NCI-H128 (cell line): ENCODE data around the gene CDH5.

Experiments
- DNase-seq: peaks from one replicate; lab custom pipeline; 2025; ENCODE audit not compliant: unreplicated experiment; lab: John Stamatoyannopoulos, UW

CDH5 gene

DNA sequence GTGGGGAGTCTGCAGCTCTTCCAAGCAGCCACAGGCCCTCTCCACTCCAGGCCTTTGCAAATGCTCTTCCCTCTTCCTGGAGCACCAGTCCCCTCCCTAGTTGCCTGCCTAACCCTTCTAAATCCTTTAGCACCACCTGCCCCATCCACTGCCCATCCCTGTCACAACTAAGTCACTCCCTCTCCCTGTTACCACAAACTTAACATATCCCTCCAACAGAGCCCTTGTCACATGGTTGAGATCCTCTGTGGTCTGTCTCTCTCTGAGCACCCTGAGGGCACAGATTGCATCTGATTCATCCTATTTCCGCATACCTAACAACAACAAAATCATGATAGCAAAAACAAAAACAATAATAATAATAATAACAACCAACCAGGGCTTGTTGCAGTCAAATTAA, 49.6 kb downstream of the CDH5 start:
- no peak for DNase-seq

DNA sequence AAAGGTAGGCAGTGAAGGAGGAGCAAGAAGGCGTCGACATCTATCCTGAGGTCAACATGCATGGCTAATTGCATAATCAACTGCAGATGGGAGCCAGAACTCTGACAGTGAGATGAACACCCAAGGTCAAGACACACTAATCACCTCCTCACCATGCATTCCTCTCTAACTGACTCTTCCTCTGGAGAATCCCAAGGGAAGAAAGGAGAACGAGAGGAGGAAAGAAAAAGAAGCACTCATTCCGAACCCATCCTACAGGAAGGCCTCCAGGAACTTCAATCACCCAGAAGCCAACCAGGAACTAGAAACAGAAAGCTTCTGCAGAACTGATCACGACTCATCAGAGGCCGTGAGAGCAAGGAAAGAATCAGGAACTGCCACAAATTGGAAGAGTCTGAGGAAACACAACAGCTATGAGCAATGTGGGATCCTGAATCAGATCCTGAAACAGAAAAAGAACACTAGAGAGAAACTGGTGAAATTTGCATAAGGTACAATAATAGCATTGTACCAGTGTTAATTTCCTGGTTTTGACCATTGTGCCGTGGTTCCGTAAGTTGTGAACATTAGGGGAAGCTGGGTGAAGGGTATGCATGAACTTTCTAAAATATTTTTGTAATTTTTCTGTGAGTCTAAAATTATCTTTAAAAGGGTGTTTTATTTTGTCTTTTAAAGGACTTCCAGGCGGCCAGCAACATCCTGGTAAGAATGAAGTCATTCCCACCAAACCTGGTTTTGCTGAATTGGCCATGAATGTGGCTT, 50.6 kb downstream of the CDH5 start:
- DNase-seq = no peak

DNA sequence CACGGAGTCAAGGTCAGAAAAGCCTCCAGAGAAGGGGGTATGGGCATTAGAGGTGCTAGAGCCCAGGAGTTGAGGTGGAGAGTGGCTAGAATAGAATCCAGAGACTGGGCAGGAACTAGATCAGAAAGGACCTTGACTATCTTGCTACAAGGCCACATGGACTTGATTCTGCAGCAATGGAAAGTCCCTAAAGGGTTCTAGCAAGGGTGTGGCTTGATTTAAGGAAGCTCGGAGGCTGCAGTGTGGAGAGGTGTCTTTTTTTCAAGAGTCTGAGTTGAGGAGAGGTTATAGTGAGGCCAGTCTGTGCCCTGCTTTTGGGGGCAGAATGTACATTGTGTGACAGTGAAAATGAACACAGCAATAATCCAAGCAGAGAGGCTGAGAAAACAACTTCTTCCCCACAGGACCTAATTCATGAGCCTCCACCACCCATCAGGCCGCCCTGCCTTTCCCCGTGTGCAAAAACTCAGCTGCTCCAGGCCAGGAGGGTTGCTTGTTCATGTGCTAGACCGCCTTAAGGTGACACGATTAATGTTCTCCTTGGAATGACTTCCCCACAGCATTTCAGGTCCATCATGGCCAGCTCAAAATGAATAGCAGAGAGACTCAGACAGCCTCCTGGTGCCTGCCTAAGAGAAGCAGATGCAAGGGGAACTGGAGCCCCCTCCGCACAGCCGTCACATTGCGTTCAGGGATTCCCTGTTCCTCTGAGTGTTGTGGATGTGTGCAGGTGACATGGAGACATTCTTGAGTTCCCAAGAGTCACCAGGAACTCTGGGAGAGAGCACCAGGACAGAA, 51.9 kb downstream of the CDH5 start:
- DNase-seq = no peak

DNA sequence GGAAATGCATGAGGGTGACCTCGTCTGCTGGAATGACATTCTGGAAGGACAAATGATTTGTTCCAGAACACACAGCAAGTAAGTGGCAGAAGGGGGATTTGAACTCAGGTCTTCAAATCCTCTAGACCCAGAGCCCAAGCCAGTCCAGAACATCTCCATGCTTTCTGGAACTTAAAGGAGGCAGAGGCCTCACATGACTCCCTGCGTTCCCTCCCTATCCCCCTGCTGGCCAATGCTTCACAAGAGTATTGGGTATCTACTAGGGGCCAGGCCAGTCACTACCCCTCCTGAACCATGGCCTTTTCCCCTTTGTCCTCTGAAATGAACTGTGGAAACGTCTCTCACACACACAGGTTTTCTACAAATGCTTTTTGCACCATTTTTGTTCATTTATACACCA, 53.0 kb downstream of the CDH5 start:
- no peak for DNase-seq

DNA sequence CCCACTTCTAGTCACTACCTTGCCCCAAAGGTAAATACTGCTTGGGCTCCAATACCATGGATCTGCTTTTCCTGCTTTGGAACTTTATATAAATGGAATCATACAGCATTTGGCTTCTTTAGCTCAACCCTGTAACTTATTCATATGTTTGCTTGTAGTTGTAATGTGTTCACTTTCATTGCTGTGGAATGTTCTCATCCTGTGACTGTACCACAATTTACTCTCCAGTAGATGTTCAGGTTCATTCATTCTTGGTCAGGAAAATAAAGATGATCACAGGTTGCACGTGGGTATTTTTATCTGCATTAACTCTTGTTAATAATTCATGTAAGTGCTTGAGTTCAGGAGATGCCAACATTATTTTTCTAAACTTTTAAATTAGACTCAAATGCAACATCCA, 53.9 kb downstream of the CDH5 start:
- no peak for DNase-seq

DNA sequence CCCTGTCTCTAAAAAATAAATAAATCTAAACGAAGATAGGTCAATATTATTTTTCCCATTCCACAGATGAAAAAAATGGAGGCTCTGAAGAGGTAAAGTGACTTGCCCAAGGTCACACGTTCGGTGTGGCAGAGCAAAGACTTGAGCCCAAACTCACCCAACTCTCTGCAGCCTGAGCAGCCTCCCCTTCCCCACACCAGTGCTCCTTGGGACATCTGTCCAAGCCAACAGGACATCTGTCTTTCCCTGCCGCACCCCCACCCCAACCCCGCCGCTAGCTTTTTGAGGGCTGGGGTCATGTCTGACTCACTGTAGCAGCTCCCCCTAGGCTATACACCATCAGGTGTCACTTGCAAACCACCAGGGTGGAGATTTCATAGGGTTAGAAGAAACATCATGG, 55.4 kb downstream of the CDH5 start:
- DNase-seq = no peak

DNA sequence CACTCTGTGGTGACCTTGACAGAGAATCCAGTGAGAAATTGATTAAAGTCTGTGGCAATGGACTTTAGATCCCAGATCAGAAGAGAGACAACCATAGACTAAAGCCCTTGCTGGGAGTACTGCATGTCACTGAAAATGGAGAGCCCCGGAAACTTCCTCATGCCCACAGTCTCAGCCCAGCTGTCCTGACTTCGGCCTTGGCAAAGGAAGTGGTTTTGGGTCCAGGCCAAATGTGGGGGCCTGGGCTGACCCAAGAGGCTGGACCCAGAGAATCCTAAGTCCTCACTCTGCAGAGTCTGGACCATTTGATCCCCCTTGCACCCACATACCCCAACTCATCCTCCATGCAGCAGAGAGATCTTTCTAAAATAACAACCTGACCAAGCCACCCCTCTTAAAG, 55.9 kb downstream of the CDH5 start:
- no peak for DNase-seq

DNA sequence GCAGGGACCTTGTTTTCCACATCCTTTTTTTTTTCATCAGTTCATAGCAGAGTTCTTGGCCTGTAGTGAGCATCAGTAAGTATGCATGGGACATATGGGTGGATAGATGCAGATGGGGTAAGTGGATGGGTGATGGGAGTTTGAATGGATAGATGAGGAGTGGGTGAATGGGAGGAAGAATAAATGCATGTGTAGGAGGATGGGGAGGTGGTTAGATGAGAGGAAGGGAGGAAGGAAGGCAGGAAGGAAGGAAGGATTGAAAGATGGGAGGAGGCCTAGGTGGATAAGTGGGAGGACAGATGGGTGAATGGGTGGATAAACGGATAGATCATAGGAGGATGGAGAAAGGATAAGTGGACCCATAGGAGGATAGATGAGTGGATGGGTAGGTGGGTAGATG, 56.7 kb downstream of the CDH5 start:
- no peak for DNase-seq

DNA sequence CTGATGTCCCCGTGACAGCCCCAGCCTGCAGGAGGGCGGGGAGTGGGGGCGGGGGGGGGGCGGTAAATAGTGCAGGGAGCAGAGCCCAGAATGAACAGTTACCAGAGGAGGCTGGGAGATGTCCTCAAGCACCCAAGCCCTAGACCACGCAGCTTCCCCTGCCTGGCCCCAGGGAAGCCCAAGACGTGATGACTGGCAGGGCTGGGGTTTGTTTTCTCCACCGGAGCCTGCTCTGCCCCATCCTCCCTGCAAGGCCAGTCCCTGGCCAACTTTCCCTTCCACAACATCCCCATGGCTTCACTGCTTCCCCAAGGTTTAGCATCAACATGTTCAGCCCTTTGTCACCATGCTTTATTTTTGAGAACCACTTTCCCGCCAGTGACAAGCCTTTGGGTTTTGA, 59.2 kb downstream of the CDH5 start:
- no peak for DNase-seq

DNA sequence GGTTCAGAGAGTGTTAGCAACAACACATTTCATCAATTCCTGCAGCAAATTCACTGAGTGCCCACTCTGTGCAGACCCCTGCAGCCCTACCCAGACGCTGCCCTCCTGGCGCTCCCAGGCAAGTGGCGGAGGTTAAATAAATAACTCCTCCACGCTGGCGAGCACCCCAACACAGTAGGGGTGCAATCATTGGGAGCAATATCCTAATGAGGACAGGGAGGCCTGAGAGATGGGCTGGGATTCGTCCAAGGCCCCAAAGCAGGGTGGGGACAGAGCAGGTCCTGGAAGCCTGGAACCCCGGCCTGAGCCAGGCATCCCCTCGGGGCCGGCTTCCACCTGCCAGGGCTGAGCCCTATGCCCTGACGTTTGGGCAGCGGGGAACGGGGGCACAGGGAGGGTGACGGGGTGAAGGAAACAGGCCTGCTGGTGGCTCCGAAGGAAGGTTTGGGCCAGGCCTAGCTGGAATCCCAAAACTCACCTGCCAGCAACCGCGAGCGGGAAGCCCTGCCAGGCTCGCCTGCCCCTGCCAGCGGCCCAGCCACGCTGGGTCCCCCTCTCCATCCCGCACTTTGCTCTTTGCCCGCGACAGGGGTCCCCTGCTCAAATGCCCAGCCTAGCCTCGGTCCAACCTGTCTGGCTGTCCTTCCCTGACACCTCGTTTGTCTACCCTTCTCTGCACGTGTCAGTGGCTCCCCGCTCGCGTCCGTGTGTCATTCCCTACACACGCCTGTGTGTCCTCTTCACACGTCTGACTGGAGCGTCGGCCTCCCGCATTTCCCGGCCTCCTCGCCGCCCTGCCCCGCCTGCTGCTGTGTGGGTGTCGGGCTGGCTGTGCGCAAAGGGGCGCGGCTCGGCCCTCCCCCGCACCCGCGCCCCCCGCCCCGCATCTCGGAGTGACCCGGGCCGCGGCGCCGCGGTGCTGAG, 59.9 kb downstream of the CDH5 start:
- DNase-seq = no peak

DNA sequence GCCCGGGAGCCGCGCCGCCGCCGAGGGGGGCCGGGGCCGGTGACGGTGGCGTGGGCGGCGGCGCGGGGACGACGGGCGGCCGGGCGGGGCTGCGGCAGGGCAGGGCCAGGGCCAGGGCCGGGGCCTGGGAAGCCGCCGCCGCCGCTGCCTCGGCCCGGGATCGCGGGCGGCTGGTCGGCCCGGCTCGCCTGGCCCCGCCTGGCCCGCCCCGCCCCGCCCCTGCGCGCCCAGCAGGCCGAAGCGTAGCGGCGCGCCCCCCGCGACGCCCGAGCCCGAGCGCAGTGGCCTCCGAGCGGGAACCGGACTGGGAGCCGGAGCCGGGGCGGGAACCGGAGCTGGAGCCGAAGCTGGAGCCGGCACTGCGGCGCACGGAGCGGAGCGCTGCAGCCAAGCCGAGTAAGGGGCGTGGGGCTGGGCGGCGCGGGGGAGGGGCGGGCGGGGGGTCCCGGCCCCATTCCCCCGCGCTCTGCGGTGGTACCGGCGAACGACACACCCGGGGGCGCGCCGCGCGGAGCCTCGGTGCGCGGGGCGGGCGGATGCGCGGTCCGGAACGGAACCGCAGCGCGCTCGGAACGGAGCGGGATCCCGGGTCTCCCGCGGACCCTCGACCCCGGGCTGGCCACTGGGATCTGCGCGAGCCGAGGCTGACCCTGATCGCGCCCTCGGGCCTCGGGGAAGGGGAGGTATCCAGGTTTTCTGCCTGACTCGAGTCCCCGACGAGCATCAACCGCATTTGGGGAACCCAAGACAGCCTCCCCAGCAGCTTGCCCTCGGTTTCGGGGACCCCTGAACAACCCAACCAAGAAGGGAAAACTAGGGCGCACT, 60.8 kb downstream of the CDH5 start, which contains the start of gene BEAN1:
TSS of gene BEAN1 (plus strand) at position 260 of the 825 bp plus-strand sequence. CDS start 10,382 bp downstream, outside the sequence.
- no peak for DNase-seq

DNA sequence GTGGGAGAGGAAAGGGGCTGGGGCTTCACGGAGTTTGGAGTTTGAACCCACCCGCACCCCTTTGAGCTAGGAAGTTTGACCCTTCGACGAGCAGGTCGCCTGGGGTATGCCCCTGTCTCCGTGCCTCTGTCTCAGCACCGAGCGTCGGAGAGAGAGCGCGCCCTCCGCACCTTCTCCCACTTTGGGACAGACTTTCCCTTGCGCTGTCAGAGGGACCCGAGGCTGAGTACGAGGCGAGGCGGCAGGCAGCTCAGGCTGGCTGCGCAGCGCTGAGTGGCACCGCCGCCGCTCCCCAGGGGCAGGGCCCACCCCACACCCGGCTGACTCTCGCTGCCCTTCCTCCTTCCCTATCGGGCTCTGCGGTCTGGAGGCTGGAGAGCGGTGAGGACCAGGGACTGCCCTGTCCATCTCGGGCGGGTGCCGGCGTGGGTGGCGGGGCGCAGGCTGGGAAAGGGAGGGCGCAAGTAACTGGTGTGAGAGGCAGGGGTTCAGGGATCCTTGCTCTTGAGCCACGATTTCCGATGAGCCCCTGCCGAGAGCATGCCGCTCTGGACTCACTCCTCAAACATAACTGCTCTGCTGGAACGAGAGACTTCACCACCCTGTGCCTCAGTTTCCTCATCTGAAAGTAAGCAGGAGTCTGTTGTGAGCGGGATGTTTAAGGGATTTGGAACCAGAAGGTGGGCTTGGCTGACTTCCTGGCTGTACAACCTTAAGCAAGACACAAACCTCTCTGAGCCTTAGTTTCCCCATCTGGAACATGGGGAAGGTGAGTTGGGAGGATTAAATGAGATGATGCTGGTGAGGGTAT, 61.6 kb downstream of the CDH5 start:
- no peak for DNase-seq

DNA sequence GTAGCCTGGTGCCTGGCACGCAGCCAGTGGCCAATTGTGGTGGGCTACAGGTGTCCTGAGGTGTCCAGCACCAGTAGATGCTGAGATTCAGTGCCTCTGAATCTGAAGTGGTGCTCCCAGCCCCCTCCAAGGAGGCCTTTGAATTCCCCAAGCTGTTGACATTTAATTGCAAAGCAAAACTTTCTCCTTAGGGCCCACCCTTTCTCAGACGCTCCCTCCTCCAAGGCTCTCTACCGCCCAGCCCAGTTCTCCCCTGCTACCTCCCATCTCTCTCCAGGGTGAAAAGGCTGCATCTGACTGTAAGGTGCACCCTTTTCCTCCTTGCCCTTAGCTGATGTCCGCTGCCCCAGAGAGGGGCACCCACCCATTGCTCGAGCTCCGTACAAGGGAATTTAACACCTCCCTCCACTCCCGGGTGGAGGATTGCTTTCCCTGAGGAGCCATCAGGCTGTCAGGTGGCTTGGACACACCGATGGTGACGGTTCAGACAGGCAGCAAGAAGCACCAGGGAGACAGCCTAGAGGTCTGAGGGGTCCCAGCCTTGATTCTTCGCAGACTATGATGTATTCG, 62.3 kb downstream of the CDH5 start:
- no peak for DNase-seq

DNA sequence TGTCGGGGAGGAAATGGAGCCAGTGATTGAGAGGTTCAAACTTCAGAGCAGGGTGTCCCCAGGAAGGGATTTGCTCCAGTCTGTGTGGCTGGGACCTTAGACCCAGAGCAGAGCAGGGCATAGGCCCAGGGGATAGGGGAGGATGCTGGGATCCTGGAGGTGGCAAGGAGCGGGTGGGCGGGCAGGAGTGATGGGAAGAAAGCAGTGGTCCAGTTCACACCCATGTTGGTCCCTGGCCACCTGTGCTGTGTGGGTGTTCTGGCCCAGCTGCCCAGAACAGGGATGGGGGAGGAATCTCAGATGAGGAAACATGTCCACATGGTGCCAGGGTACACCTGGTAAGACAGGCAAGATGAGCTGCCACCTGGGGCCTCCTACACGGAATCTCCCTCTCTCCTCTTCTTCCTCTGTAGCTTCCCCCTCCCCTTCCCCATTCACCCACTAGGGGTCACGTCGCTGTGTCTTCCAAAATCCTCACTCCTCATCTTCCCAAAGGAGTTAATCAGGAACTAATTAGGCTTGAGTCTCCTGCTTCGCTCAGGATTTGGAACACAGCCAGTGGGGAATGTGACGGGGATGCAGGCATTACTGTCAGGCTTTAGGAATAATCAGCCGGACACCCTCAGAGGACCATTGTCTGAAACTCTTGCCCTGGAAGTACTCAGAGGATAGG, 62.9 kb downstream of the CDH5 start:
- no peak for DNase-seq

DNA sequence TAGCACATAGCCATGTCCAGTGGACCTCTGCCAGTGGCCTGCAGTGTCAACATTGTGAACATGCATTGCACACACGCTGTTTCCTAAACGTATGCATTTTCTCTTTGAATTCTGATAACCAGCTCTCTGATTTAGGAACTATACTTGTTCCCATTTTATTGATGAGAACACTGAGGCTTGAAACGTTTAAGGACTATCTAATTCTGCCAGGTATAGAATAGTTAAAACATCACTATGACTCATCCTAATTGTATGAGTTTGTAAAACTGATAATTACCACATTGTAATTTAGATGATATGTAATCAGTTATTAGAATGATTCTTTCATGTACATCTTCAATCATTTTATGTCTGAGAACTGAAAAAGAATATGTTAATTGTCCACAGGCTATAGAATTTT, 63.7 kb downstream of the CDH5 start:
- no peak for DNase-seq

DNA sequence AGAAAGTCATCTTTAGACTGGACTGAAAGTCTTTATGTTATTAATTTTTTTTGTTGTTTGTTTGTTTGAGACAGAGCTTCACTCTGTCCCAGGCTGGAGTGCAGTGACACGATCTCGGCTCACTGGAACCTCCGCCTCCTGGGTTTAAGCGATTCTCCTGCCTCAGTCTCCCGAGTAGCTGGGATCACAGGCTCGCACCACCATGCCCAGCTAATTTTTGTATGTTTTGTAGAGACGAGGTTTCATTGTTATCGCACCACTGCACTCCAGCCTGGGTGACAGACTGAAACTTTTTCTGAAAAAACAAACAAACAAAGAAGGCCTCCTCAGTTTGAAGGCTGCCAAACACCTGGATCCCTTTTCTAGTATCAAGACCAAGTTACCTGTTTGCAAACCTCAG, 65.3 kb downstream of the CDH5 start:
- DNase-seq = no peak

DNA sequence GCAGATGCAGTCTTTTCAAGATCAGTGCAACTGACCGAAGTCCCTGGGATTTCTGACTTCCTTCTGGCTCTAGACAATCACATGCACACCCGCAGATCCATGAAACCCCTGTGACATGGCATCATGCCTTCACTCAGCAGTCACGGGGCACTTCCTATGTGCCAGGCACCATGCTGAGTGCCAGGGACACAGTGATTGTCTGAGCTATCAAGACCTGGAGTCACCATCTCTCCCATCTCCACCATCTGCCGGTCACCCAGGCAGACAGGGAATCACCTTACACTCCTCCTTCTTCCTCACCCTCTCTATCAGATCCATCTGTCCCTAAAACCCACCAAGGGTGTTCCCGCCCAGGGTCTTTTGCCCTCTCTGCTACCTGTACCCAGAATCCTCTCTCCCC, 65.9 kb downstream of the CDH5 start:
- no peak for DNase-seq

DNA sequence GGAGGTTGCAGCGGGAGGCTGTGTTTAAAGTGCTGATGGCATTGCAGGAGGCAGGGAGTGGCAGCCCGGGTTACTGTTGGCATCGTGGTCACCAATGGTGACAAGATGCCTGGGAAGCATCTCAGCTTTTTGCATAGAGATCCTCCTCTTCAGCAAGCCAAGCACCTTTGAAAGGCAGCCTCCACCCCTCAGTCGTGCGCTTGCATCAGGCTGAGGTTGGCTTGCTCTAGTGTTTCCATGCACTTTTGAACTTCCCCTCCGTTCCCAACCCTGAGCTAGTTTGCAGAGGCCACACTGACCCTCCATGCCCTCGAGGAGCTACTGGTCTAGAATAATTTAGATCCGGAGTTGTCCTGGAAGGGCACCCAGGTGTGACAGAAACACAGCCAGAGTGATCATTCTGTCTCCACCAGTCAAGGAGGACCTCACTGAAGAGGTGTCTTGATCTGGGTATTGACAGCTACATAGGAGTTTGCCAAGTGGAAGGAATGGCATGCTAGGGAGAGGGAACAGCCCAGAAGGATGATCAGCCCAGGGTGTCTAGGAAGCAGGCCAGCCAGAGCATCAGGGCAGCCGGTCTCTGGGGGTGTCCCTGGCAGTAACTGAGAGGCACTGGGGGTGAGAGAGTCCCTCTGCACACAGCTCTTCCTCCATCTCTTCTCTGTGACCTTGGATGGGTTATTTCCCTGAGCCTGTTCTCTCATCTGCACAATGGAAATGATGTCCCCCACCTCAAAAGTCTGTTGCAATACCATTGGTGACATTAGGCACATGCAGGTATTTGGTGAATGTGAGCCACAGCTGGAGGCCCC, 68.3 kb downstream of the CDH5 start:
- DNase-seq = no peak
